Cortex of kidney (tissue), 1 donor: ENCODE data around the gene RAG2.

ENCODE experiments used
- DNase-seq: peaks from one replicate; lab custom pipeline; 2025; lab: John Stamatoyannopoulos, UW

Gene RAG2

GRCh38 chr11:36550385-36551115, 47.5 kb downstream of the RAG2 start:
- DNase-seq, result no peak
